Loucy (cell line): ENCODE results near the gene GABPA.
"Not testable (repeated sequence)": the region's sequence is repeated elsewhere in the genome, so short reads cannot be mapped to it uniquely, and the experiment has no call there.

Source experiments
- H2AFZ ChIP-seq: fragments of 200-600 bp; sonication (generic); 2 replicates; pipeline ENCODE4 v1.6.0; 2016; ENCODE audit warnings: antibody characterized with exemption, mild to moderate bottlenecking, low read length, moderate library complexity
- H3F3A ChIP-seq: fragments of 200-600 bp; 2 replicates; pipeline ENCODE4 v1.6.0; 2016; ENCODE audit warnings: antibody characterized with exemption, low read depth, mild to moderate bottlenecking
- H3K27me3 ChIP-seq: fragments of 200-600 bp; sonication (generic); 2 replicates; pipeline ENCODE4 v1.6.1; 2014; ENCODE audit warnings: low read length, mild to moderate bottlenecking; ENCODE audit not compliant: insufficient read depth, poor library complexity, severe bottlenecking
- H3K36me3 ChIP-seq: fragments of 200-600 bp; sonication (generic); 2 replicates; pipeline ENCODE4 v1.6.1; 2016; ENCODE audit warnings: low read length; ENCODE audit not compliant: insufficient read depth
- H3K4me1 ChIP-seq: fragments of 200-600 bp; sonication (generic); 2 replicates; pipeline ENCODE4 v1.5.1; 2014; ENCODE audit warnings: low read length, mild to moderate bottlenecking; ENCODE audit not compliant: insufficient read depth, poor library complexity, severe bottlenecking
- H3K4me2 ChIP-seq: fragments of 200-600 bp; sonication (generic); 2 replicates; pipeline ENCODE4 v1.6.0; 2014; ENCODE audit warnings: antibody characterized with exemption, low read length, low read depth, mild to moderate bottlenecking; ENCODE audit not compliant: poor library complexity, severe bottlenecking
- H3K4me3 ChIP-seq: fragments of 200-600 bp; sonication (generic); 2 replicates; pipeline ENCODE4 v1.5.1; 2014; ENCODE audit warnings: low read length, mild to moderate bottlenecking, mixed read lengths; ENCODE audit not compliant: poor library complexity, severe bottlenecking
- H3K79me2 ChIP-seq: fragments of 200-600 bp; sonication (generic); 2 replicates; pipeline ENCODE4 v1.6.1; 2014; ENCODE audit warnings: low read length; ENCODE audit not compliant: insufficient read depth
- H3K9ac ChIP-seq: fragments of 200-600 bp; sonication (generic); 2 replicates; pipeline ENCODE4 v1.6.0; 2014; ENCODE audit warnings: mild to moderate bottlenecking, low read depth, low read length, moderate library complexity; ENCODE audit not compliant: poor library complexity, severe bottlenecking
- H3K9me2 ChIP-seq: fragments of 200-600 bp; sonication (generic); replicated peaks from 2 replicates; pipeline ENCODE4 v1.6.1; 2016; ENCODE audit warnings: low read depth, low read length, mixed read lengths
- H3K9me3 ChIP-seq: fragments of 200-600 bp; sonication (generic); 2 replicates; pipeline ENCODE4 v1.6.1; 2014; ENCODE audit warnings: mild to moderate bottlenecking, antibody characterized with exemption, low read length, low read depth; ENCODE audit not compliant: insufficient read depth
- H4K20me1 ChIP-seq: fragments of 200-600 bp; sonication (generic); 2 replicates; pipeline ENCODE4 v1.6.0; 2014; ENCODE audit warnings: antibody characterized with exemption, low read length, mild to moderate bottlenecking; ENCODE audit not compliant: insufficient read depth, poor library complexity, severe bottlenecking
- CTCF ChIP-seq: fragments of 200-600 bp; sonication (generic); conservative IDR thresholded peaks from 2 replicates; pipeline ENCODE4 v1.5.1; 2014; ENCODE audit warnings: mild to moderate bottlenecking, antibody characterized with exemption, low read length
- EZH2phosphoT487 ChIP-seq: fragments of 200-600 bp; IDR thresholded peaks from 2 replicates; pipeline ENCODE4 v1.6.1; 2018; ENCODE audit warnings: antibody characterized with exemption, mild to moderate bottlenecking, moderate library complexity, borderline replicate concordance

The GABPA gene

GRCh38 chr21:25710550-25710949, 24.2 kb upstream of the GABPA start:
- Histone ChIP-seq H4K20me1 (no peaks in the 10 kb centered on the region), H3K9me2 (no peaks in the 10 kb centered on the region), H3K27me3 (no peaks in the 10 kb centered on the region), H2AFZ (no peak overlapping the region), H3K79me2 (no peaks in the 10 kb centered on the region), H3K36me3 (no peaks in the 10 kb centered on the region), H3K9me3 (no peaks in the 10 kb centered on the region), H3K4me3 (no peak overlapping the region), H3K4me2 (no peak overlapping the region), H3F3A (no peaks in the 10 kb centered on the region), H3K9ac (no peak overlapping the region), H3K4me1 (no peaks in the 10 kb centered on the region)
- TF ChIP-seq EZH2phosphoT487 (no peak), CTCF (no peak)

- H3K4me1 ChIP-seq, H3K9ac ChIP-seq, H3K4me3 ChIP-seq, H3F3A ChIP-seq, H3K36me3 ChIP-seq, H3K9me2 ChIP-seq, H3K9me3 ChIP-seq, H3K4me2 ChIP-seq, H3K27me3 ChIP-seq, H4K20me1 ChIP-seq, H3K79me2 ChIP-seq, H2AFZ ChIP-seq: not testable (repeated sequence)
Measured at GRCh38 chr21:25714066-25714465, 20.7 kb upstream of the GABPA start.

- Histone ChIP-seq H3K36me3 (peaks cover 8% of the 10 kb centered on the region; the same call in 1 of the 2 replicates), H3F3A (no peaks in the 10 kb centered on the region), H2AFZ (no peak overlapping the region), H3K27me3 (no peaks in the 10 kb centered on the region), H3K4me1 (no peaks in the 10 kb centered on the region), H3K9ac (no peak overlapping the region), H3K4me2 (no peak overlapping the region), H3K9me2 (no peaks in the 10 kb centered on the region), H3K9me3 (no peaks in the 10 kb centered on the region), H3K4me3 (no peak overlapping the region), H3K79me2 (no peaks in the 10 kb centered on the region), H4K20me1 (no peaks in the 10 kb centered on the region)
- TF ChIP-seq EZH2phosphoT487 (no peak), CTCF (no peak)
Measured at GRCh38 chr21:25717491-25718147, 17.2 kb upstream of the GABPA start.

GRCh38 chr21:25721987-25722386, 12.8 kb upstream of the GABPA start:
- no peak overlapping the region for H3K4me3 ChIP-seq
- no peaks in the 10 kb centered on the region for H3K9me3 ChIP-seq
- H3K4me2 ChIP-seq: no peak overlapping the region
- H3K9ac ChIP-seq: no peak overlapping the region
- H3K4me1 ChIP-seq: no peaks in the 10 kb centered on the region
- H3K79me2 ChIP-seq: no peaks in the 10 kb centered on the region
- H3K9me2 ChIP-seq: no peaks in the 10 kb centered on the region
- H3F3A ChIP-seq: no peaks in the 10 kb centered on the region
- no peaks in the 10 kb centered on the region for H3K27me3 ChIP-seq
- no peak overlapping the region for H2AFZ ChIP-seq
- TF ChIP-seq CTCF (no peak), EZH2phosphoT487 (no peak)
- peaks cover 5% of the 10 kb centered on the region for H4K20me1 ChIP-seq
- peaks cover 48% of the 10 kb centered on the region for H3K36me3 ChIP-seq
